Prostate gland (tissue), 2 donors: ENCODE measurements around the gene POLG. TPM values are rescaled to one million over a fixed set of nuclear protein-coding genes. Genes with fewer than 3 reads are reported as not detected.

ENCODE experiments used
- DNase-seq: peaks from one replicate; pipeline ENCODE4 v3.0.0-alpha.2; 2019; ENCODE audit warnings: low spot score
- H3K27ac ChIP-seq, 2 donors: fragments of 200-600 bp; sonication (generic); 2 replicates each; pipeline ENCODE4 v1.5.1; 2017 to 2019
- H3K27me3 ChIP-seq: fragments of 200-600 bp; sonication (generic); replicated peaks from 2 replicates; pipeline ENCODE4 v1.5.1; 2019; ENCODE audit not compliant: insufficient read depth
- H3K36me3 ChIP-seq, 2 donors: fragments of 200-600 bp; sonication (generic); 1 replicate in 1 of 2; 2 replicates in 1 of 2; pipeline versions ENCODE4 v1.5.1 to v1.8.1; 2017 to 2019
- H3K4me1 ChIP-seq: fragments of 200-600 bp; sonication (generic); replicated peaks from 2 replicates; pipeline ENCODE4 v1.5.1; 2019
- H3K4me3 ChIP-seq, 2 donors: fragments of 200-600 bp; sonication (generic); 2 replicates each; pipeline ENCODE4 v1.5.1; 2017 to 2019
- H3K9me3 ChIP-seq: fragments of 200-600 bp; sonication (generic); 2 replicates; pipeline ENCODE4 v1.5.1; 2017
- CTCF ChIP-seq, 4 experiments: fragments of 200-600 bp in 2 of 4; fragments of 450-650 bp in 2 of 4; sonication (generic) in 2 of 4; IDR thresholded peaks; 1 replicate in 3 of 4; 2 replicates in 1 of 4; pipeline ENCODE4 v1.5.1; 2016 to 2019; ENCODE audit warnings: antibody characterized with exemption in 4 of 4, mild to moderate bottlenecking in 2 of 4, moderate library complexity in 2 of 4
- POLR2A ChIP-seq: fragments of 450-650 bp; IDR thresholded peaks from one replicate; pipeline ENCODE4 v1.6.1; 2016; ENCODE audit warnings: antibody characterized with exemption, mild to moderate bottlenecking
- POLR2AphosphoS5 ChIP-seq: sonication (generic); formaldehyde crosslinking; IDR thresholded peaks from one replicate; pipeline ENCODE4 v1.6.1; 2017; ENCODE audit warnings: antibody characterized with exemption
- WGBS: methylation state at CpG from one replicate; pipeline ENCODE4 v1.1.5; 2018; 5-methylcytosine and 5-hydroxymethylcytosine counted together
- intact Hi-C: fragments of 100-400 bp; cut with DNase I; formaldehyde crosslinking; loops from one replicate; pipeline ENCODE4 v1.14.2; 2022
- total RNA-seq, 2 donors: library from RNA; depleted of rRNA; stranded (reverse); fragments of >200 nt; gene quantifications; one replicate each; pipeline ENCODE4 v1.1.0, GENCODE V29; 2016

POLG gene
- total RNA-seq = 10 to 100 TPM; 54.3 to 92.0 TPM

- DNase-seq = peak; percentile 98
- Histone ChIP-seq H3K27ac (peak within 1 kb of the TSS; percentile 92 to 93), H3K36me3 (peaks cover 0 to 6% of the 10 kb centered on the region in 2 donors), H3K4me3 (peak within 1 kb of the TSS; percentile 78 to 83), H3K9me3 (no peaks in the 10 kb centered on the region), H3K4me1 (peaks cover 10% of the 10 kb centered on the region), H3K27me3 (no peaks in the 10 kb centered on the region)
- WGBS = 0% methylated on average over 26 of the region's 85 CpGs
- intact Hi-C loops = loop anchor here (10.0 kb wide), 1 partner anchor 90 kb away; the partner anchor contains the start of gene FANCI
- TF ChIP-seq POLR2A (peak; percentile 96), POLR2AphosphoS5 (peak; percentile 98), CTCF (IDR thresholded peaks at IDR 0.05) (peak in 2 of 4 experiments; percentile 17 to 38)
These were observed at the start of gene POLG for GRCh38 chr15:89334510-89335297. Gene POLG (minus strand): TSS chr15:89334824. CDS start chr15:89333754, 1,070 bp downstream.

DNA sequence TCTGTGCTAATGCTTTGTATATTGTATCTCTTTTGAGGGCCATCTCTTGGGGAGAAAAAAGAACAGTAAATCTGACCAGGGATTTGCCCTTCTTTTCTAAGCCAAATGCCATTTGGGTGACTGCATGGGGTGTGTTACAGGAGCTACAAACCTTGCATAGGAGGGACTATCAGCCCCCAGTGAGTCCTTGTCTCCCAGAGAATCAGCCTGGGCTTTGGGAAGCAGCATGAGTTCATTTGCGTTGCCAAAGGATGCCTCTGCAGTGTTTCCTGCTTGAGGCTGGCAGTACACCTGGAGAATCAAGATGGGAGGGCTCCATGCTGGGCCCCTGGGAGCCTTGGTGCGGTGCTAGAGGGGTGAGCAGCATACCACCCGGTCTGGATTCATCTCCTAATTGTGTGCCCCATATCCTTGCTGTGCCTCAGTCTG lies 49.6 kb upstream of the POLG start:
- 70% methylated on average over 3 of the region's 3 CpGs for WGBS
- DNase-seq = no peak
- no peak overlapping the region for H3K4me3 ChIP-seq

DNA sequence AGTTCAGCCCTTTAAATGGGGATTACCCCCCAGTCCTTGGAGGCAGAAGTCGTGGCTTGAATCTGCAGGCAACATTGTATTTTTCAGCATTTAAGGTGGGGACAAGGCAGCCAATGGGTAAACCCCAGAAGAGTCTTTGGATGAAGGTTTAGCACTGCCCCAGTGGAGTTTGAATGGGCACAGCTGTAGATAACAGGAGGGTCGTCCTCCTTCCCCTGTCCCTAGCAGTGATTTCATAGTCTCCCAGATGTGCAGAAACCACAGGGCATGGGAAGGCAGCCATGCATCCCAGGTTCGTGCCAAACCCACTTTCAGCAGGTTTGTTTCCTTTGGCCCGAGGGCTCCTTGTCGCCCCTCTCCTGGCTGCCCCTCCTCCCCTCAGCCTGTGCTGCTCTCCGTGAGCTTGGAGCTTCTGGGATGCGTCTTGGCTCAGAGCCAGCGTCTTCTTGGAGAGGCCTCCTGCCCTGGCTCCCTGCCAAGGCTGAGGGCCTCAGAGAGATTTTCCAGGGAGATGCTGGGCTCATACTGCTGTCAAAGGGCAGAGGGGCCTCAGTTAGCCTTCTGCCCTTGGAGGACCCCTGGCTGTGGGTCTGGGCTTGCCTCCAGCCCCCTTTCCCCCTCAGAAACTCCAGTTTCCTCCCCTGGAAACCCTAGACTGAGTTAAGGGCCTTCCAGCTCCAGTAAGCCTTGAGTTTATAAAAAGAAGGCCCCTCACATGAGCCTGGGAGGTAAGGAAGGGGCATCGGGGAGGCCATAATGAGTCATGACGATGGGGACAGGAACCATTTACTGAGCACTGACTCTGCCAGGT lies 48.9 kb upstream of the POLG start:
- TF ChIP-seq CTCF (IDR thresholded peaks at IDR 0.05) (no peak), POLR2AphosphoS5 (no peak), POLR2A (no peak)
- no peaks in the 10 kb centered on the region for H3K27me3 ChIP-seq
- peak; percentile 32 for DNase-seq
- H3K4me1 ChIP-seq = peaks cover 3% of the 10 kb centered on the region
- no peaks in the 10 kb centered on the region for H3K9me3 ChIP-seq
- H3K36me3 ChIP-seq = no peaks in the 10 kb centered on the region
- H3K4me3 ChIP-seq = no peak overlapping the region
- intact Hi-C loops = no loop called here
- no peak overlapping the region for H3K27ac ChIP-seq
- WGBS = 16% methylated on average over 10 of the region's 10 CpGs

More for the DNA sequence above, 49.6 kb upstream of the POLG start:
- Histone ChIP-seq H3K9me3 (no peaks in the 10 kb centered on the region), H3K27ac (no peak overlapping the region), H3K4me1 (no peaks in the 10 kb centered on the region), H3K27me3 (no peaks in the 10 kb centered on the region), H3K36me3 (no peaks in the 10 kb centered on the region)
- no peak for TF ChIP-seq POLR2A
- intact Hi-C loops = no loop called here

DNA sequence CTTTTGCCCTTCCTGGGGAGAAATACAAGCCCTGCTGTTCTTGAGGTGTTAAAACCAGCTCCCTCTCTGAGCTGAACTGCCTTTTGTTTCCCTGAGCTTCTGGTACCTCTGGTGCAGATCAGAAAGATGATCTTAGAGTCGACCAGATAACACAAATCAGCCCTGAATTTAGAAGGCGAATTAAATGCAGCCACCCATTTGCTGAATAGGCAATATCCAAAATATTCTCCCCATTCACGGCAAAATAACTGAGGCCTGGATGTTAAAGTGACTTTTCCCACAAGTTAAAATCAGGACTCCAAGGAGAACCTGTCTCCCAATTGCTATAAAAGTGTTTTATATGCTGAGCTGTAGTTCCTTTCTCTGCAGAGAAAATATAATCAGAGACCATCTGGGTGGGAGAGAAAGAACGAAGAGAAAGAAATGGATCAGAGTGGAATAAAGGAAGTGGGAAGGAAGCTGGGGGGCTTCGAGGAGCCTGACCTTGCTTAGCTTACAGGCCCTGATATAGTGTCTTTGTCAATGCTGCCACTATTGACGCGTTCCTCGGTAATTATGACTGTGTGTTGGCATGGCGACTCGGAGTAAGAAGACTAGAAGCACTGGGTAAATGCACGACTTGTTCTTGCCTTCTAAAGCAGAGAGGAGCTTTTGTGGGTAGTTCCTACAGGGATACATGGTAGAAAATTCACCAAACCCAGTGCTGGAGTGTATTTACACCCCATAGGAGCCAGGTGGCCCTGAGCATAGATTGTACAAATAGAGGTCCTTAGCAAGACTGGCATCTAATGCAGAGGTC lies 47.5 kb upstream of the POLG start:
- 87% methylated on average over 11 of the region's 11 CpGs for WGBS
- no peak for DNase-seq
- no peaks in the 10 kb centered on the region for H3K27me3 ChIP-seq
- TF ChIP-seq CTCF (IDR thresholded peaks at IDR 0.05) (no peak), POLR2AphosphoS5 (no peak), POLR2A (no peak)
- H3K9me3 ChIP-seq = no peaks in the 10 kb centered on the region
- H3K36me3 ChIP-seq = no peaks in the 10 kb centered on the region
- no peak overlapping the region for H3K27ac ChIP-seq
- intact Hi-C loops = no loop called here
- no peak overlapping the region for H3K4me3 ChIP-seq
- H3K4me1 ChIP-seq = peaks cover 3% of the 10 kb centered on the region

DNA sequence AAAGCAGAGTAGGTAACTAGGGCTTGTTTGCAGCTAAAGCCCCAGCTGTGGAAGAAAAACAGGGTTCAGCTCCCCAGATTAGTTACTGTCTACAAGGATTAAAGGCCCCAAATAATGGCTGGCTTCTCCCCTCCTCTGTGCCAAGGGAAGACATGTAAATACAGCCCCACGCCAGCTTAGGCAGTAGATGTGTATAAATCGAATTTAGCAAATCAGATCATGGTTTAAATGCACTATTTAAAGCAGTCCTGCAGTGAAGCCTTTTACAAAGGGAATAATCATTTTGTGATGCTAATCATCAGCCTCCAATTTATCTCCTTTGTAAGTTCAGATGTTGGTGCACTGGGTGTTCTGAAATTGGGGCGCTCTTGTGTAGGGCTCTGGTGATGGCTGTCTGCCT lies 46.7 kb upstream of the POLG start:
- Histone ChIP-seq H3K4me1 (peaks cover 3% of the 10 kb centered on the region), H3K27ac (no peak overlapping the region), H3K27me3 (no peaks in the 10 kb centered on the region), H3K9me3 (no peaks in the 10 kb centered on the region), H3K4me3 (no peak overlapping the region), H3K36me3 (no peaks in the 10 kb centered on the region)
- DNase-seq = no peak
- WGBS = 87% methylated on average over 3 of the region's 3 CpGs
- intact Hi-C loops = no loop called here
- TF ChIP-seq POLR2A (no peak), CTCF (IDR thresholded peaks at IDR 0.05) (no peak), POLR2AphosphoS5 (no peak)
